ENCODE results near the gene SLC10A7.

SLC10A7 gene

GRCh38 chr4:146349306-146349705, 172.4 kb downstream of the SLC10A7 start:
- no peak for DNase-seq (ENCODE audit: low spot score)

- no peak for DNase-seq (ENCODE audit: low spot score)
These were observed 173.9 kb downstream of the SLC10A7 start for GRCh38 chr4:146347822-146348221.

- DNase-seq (ENCODE audit: low spot score): no peak
These were observed 175.5 kb downstream of the SLC10A7 start for GRCh38 chr4:146346276-146346675.

- no peak for DNase-seq (ENCODE audit: low spot score)
These were observed 178.0 kb downstream of the SLC10A7 start for GRCh38 chr4:146343776-146344175.

- DNase-seq (ENCODE audit: low spot score): no peak
These were observed 178.5 kb downstream of the SLC10A7 start for GRCh38 chr4:146343199-146343598.

- no peak for DNase-seq (ENCODE audit: low spot score)
These were observed 179.0 kb downstream of the SLC10A7 start for GRCh38 chr4:146342600-146343192.

GRCh38 chr4:146340798-146341197, 180.9 kb downstream of the SLC10A7 start:
- DNase-seq (ENCODE audit: low spot score): no peak

GRCh38 chr4:146338512-146338911, 183.2 kb downstream of the SLC10A7 start:
- DNase-seq (ENCODE audit: low spot score): no peak

- no peak for DNase-seq (ENCODE audit: low spot score)
These were observed 185.3 kb downstream of the SLC10A7 start for GRCh38 chr4:146336410-146336807.

- DNase-seq (ENCODE audit: low spot score): no peak
These were observed 185.9 kb downstream of the SLC10A7 start for GRCh38 chr4:146335763-146336409.

- DNase-seq (ENCODE audit: low spot score): no peak
These were observed 186.8 kb downstream of the SLC10A7 start for GRCh38 chr4:146334862-146335449.

GRCh38 chr4:146333895-146334262, 187.9 kb downstream of the SLC10A7 start:
- no peak for DNase-seq (ENCODE audit: low spot score)

GRCh38 chr4:146333187-146333894, 188.4 kb downstream of the SLC10A7 start:
- DNase-seq (ENCODE audit: low spot score): no peak

- no peak for DNase-seq (ENCODE audit: low spot score)
These were observed 191.3 kb downstream of the SLC10A7 start for GRCh38 chr4:146330392-146330791.

GRCh38 chr4:146329050-146329716, 192.6 kb downstream of the SLC10A7 start:
- DNase-seq (ENCODE audit: low spot score): peak; percentile 11

GRCh38 chr4:146327859-146328650, 193.7 kb downstream of the SLC10A7 start:
- no peak for DNase-seq (ENCODE audit: low spot score)

GRCh38 chr4:146318894-146319293, 202.8 kb downstream of the SLC10A7 start:
- no peak for DNase-seq (ENCODE audit: low spot score)

- no peak for DNase-seq (ENCODE audit: low spot score)
These were observed 204.0 kb downstream of the SLC10A7 start for GRCh38 chr4:146317783-146318182.

- no peak for DNase-seq (ENCODE audit: low spot score)
These were observed 206.6 kb downstream of the SLC10A7 start for GRCh38 chr4:146315184-146315583.

GRCh38 chr4:146311238-146311970, 210.3 kb downstream of the SLC10A7 start:
- DNase-seq (ENCODE audit: low spot score): no peak
